Activated CD4-positive, alpha-beta memory T cell treated with anti-CD3 and anti-CD28 coated beads, Interleukin-2, amount 10 ng/mL, durations not matched to agents 7 days and 5 days (primary cell): ENCODE results near the gene FAM83D. TPM values are rescaled to one million over a fixed set of nuclear protein-coding genes. Genes with fewer than 3 reads are reported as not detected.
A peak's percentile ranks its signal among the peaks of the same experiment; 100 is the strongest.

Experiments used
- CTCF ChIA-PET: fragments of 350-600 bp; sonication (Branson Sonifier 250); formaldehyde crosslinking; loops from one replicate; lab custom pipeline; 2021; ENCODE audit warnings: antibody characterized with exemption, inconsistent platforms; lab: Charles Lee
- POLR2A ChIA-PET: fragments of 350-600 bp; sonication (Branson Sonifier 250); formaldehyde crosslinking; loops from one replicate; lab custom pipeline; 2021; ENCODE audit warnings: antibody characterized with exemption; lab: Charles Lee
- DNase-seq: peaks from one replicate; pipeline ENCODE4 v3.0.0-alpha.2; 2020
- H3K27ac Mint-ChIP-seq: one replicate; pipeline ENCODE4 v1.8.0; 2021; ENCODE audit warnings: mild to moderate bottlenecking, mixed read lengths
- H3K27me3 Mint-ChIP-seq: one replicate; pipeline ENCODE4 v1.8.0; 2021; ENCODE audit warnings: mixed read lengths
- H3K36me3 Mint-ChIP-seq: one replicate; pipeline ENCODE4 v1.8.0; 2021; ENCODE audit warnings: low read depth, mixed read lengths
- H3K4me1 Mint-ChIP-seq: one replicate; pipeline ENCODE4 v1.8.0; 2021; ENCODE audit warnings: mixed read lengths
- H3K4me3 Mint-ChIP-seq: one replicate; pipeline ENCODE4 v1.8.0; 2021; ENCODE audit warnings: mild to moderate bottlenecking, mixed read lengths
- H3K9me3 Mint-ChIP-seq: one replicate; pipeline ENCODE4 v1.8.0; 2021; ENCODE audit warnings: mixed read lengths
- total RNA-seq, 2 experiments: library from RNA; stranded (reverse); gene quantifications; one replicate each; pipeline ENCODE4 v1.2.3, GENCODE V29; 2021

FAM83D gene
- total RNA-seq, 2 experiments from 2014 or later: 18.9 to 19.9 TPM

DNA sequence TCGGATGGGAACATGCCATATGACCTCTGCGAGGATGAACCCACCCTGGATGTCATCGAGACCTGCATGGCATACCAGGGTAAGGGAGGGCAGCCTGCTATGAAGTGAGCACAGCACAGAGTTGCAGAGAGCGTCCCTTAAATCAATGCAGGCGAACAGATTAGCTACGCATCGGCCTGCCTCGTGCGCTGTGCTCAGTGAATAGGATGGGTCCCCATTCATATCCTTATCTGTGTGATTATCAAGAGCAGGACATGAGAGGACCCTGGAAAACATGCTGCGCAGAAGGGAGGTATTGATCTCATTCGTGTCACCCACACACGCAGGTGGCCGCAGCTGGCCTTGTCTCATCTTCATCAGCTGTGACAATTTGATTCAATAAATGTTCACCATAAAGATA is 25.6 kb upstream of the FAM83D start:
- CTCF ChIA-PET: interaction anchor here (0.6 kb wide), 1 partner anchor 161 kb away, joined by 3 read pairs; no protein-coding TSS in a partner anchor
- POLR2A ChIA-PET: interaction anchor here (1.0 kb wide), 1 partner anchor 26 kb away, joined by 3 read pairs; no protein-coding TSS in a partner anchor
- H3K27ac Mint-ChIP-seq: no peak overlapping the region
- peaks cover 15% of the 10 kb centered on the region for H3K4me1 Mint-ChIP-seq
- no peak overlapping the region for H3K4me3 Mint-ChIP-seq
- H3K9me3 Mint-ChIP-seq: peaks cover 7% of the 10 kb centered on the region
- peaks cover 75% of the 10 kb centered on the region for H3K36me3 Mint-ChIP-seq
- no peaks in the 10 kb centered on the region for H3K27me3 Mint-ChIP-seq
- DNase-seq: no peak

DNA sequence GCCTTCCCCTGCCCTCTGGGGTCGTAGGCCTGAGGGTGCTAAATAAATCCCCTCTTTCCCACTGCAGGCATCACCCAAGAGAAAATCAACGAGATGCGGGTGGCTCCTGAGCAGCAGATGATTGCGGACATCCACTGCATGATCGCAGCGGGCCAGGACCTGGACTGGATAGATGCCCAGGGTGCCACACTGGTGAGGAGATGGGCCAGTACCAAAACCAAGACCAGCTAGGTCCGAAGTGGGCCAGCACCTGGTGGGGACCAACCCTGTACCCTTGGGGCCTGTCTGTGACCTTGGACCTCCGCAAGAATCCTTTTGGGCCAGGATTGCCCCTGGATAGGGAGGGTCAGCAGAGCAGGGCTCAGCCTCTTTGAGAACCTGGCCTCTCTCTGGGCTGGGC is 23.6 kb upstream of the FAM83D start:
- H3K4me3 Mint-ChIP-seq: no peak overlapping the region
- H3K27ac Mint-ChIP-seq: no peak overlapping the region
- peaks cover 77% of the 10 kb centered on the region for H3K36me3 Mint-ChIP-seq
- peaks cover 10% of the 10 kb centered on the region for H3K4me1 Mint-ChIP-seq
- H3K9me3 Mint-ChIP-seq: peaks cover 7% of the 10 kb centered on the region
- DNase-seq: no peak
- no peaks in the 10 kb centered on the region for H3K27me3 Mint-ChIP-seq
- CTCF ChIA-PET: no interaction called here
- POLR2A ChIA-PET: interaction anchor here (0.9 kb wide), 1 partner anchor 32 kb away, joined by 3 read pairs; no protein-coding TSS in a partner anchor

DNA sequence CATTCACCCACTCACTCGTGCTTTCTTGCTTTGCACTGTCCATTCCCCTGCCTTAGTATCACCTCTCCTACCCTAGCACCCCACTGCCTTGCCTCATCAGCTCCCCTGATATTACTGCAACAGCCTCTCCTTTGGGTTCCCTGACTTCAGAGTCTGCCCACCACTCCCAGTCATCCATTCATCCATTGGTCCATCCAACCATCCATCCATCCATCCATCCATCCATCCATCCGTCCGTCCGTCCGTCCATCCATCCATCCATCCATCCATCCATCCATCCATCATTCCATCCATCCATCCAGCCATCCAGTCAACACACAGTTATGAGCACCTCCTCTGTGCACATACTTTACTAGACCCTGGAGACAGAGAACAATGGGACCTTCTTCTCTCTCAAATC is 22.9 kb upstream of the FAM83D start:
- no peaks in the 10 kb centered on the region for H3K27me3 Mint-ChIP-seq
- ChIA-PET POLR2A (interaction anchor here (0.9 to 1.0 kb wide), 2 partner anchors 23 to 33 kb away, joined by 3 read pairs; partner anchors contain the start of gene FAM83D), CTCF (no interaction called here)
- H3K36me3 Mint-ChIP-seq: peaks cover 77% of the 10 kb centered on the region
- H3K4me1 Mint-ChIP-seq: peaks cover 10% of the 10 kb centered on the region
- no peak for DNase-seq
- no peak overlapping the region for H3K27ac Mint-ChIP-seq
- H3K4me3 Mint-ChIP-seq: no peak overlapping the region
- peaks cover 7% of the 10 kb centered on the region for H3K9me3 Mint-ChIP-seq

DNA sequence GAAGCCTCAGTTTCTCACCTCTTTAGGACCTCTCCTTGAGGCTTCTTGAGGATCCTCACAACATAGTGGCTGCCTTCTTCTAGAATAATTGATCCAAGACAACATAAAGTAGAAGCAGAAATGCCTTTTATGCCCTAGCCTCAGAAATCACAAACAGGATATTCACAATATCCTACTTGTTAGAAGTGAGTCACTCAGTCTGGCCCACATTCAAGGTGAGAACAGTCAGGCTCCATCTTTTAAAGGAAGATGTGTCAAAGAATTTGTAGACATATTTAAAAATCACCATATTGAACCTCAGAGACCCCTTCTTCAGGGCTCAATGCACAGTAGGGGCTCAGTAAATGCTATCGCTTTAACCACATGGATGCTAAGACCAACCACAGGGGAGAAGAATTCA is 20.8 kb upstream of the FAM83D start:
- Mint-ChIP-seq H3K27me3 (no peaks in the 10 kb centered on the region), H3K27ac (peak overlapping the region; percentile 45), H3K9me3 (peaks cover 7% of the 10 kb centered on the region), H3K4me1 (peaks cover 10% of the 10 kb centered on the region), H3K4me3 (no peak overlapping the region), H3K36me3 (peaks cover 85% of the 10 kb centered on the region)
- ChIA-PET CTCF (interaction anchor here (0.6 kb wide), 1 partner anchor 358 kb away, joined by 3 read pairs; no protein-coding TSS in a partner anchor), POLR2A (interaction anchor here (1.6 to 2.2 kb wide), 2 partner anchors 18 to 21 kb away, joined by 3 to 11 read pairs; partner anchors contain the start of gene FAM83D)
- no peak for DNase-seq

DNA sequence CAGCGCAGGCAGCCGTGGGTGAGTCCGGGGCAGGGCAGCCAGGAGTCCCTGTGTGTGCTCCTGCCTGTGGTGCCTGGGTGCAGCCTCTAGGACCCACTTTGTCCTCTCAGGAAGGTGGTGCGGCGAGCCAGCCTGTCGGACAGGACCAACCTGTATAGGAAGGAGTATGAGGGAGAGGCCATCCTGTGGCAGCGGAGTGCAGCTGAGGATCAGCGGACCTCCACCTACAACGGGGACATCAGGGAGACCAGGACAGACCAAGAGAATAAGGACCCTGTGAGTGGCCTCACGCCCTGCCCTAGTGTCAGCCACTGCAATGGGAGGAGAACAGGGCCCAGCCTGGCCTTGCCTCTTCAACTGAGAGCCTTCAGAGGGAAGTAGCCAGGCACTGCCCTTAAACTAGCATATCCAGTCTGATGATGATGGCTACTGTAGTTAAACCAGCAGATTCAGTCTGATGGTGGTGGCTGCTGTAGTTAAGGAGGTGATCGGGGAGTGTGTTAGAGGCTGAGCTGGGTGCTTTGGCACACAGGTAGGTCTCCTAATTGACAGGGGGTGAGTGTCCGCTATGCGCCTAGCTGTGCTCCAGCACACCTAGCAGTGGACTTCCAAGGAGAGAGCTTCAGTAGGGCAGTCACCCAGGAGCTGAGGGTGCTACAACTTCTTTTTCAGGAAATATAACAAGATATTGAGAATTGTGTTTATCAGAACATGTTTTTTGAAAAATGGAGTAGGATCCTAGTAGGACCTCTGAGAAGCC is 18.1 kb upstream of the FAM83D start:
- Mint-ChIP-seq H3K36me3 (peaks cover 62% of the 10 kb centered on the region), H3K9me3 (peaks cover 7% of the 10 kb centered on the region), H3K4me3 (no peak overlapping the region), H3K27me3 (no peaks in the 10 kb centered on the region), H3K4me1 (peaks cover 10% of the 10 kb centered on the region), H3K27ac (no peak overlapping the region)
- POLR2A ChIA-PET: interaction anchor here (0.5 kb wide), 1 partner anchor 176 kb away, joined by 3 read pairs; no protein-coding TSS in a partner anchor
- CTCF ChIA-PET: no interaction called here
- no peak for DNase-seq

DNA sequence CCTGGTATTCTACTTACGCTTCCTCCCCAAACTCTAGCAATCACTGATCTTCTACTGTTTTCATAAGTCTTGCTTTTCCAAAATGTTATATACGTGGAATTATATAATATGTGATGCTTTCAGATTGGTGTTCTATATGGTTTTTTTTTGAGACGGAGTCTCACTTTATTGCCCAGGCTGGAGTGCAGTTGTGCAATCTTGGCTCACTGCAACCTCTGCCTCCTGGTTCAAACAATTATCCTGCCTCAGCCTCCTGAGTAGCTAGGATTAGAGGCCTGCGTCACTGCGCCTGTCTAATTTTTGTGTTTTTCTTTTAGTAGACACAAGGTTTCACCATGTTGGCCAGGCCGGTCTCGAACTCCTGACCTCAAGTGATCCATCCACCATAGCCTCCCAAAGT is 10.9 kb upstream of the FAM83D start:
- CTCF ChIA-PET: no interaction called here

DNA sequence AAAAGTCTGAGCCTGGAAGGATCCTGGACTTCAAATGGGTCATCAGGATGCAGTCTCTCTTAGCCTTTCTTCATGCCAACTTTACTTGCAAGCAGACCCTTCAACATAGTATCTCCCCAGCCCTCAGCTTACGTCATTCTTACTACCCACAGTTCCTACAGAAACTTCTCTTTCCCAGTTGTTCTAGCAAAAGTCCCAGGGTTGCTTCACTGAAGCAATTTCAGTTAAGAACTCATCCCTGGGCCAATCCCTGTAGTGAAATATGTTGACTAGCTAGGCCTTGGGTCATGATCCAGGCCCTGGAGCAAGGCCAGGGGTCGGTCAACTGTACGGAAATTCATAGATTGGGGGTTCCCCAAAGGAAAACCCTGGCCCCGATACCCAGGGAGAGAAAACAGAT is 8.6 kb upstream of the FAM83D start:
- ChIA-PET CTCF (interaction anchor here (1.2 to 1.3 kb wide), 2 partner anchors 9 to 131 kb away, joined by 3 to 4 read pairs; partner anchors contain the start of gene FAM83D), POLR2A (interaction anchor here (1.0 kb wide), 1 partner anchor 10 kb away, joined by 3 read pairs; no protein-coding TSS in a partner anchor)
- no peaks in the 10 kb centered on the region for H3K9me3 Mint-ChIP-seq
- H3K36me3 Mint-ChIP-seq: peaks cover 48% of the 10 kb centered on the region
- no peaks in the 10 kb centered on the region for H3K4me1 Mint-ChIP-seq
- no peaks in the 10 kb centered on the region for H3K27me3 Mint-ChIP-seq
- no peak overlapping the region for H3K27ac Mint-ChIP-seq
- no peak for DNase-seq
- no peak overlapping the region for H3K4me3 Mint-ChIP-seq

More for the DNA sequence above, 10.9 kb upstream of the FAM83D start:
- Mint-ChIP-seq H3K27ac (no peak overlapping the region), H3K4me1 (no peaks in the 10 kb centered on the region), H3K4me3 (no peak overlapping the region), H3K27me3 (no peaks in the 10 kb centered on the region), H3K36me3 (peaks cover 43% of the 10 kb centered on the region), H3K9me3 (no peaks in the 10 kb centered on the region)
- DNase-seq: no peak
- POLR2A ChIA-PET: no interaction called here

DNA sequence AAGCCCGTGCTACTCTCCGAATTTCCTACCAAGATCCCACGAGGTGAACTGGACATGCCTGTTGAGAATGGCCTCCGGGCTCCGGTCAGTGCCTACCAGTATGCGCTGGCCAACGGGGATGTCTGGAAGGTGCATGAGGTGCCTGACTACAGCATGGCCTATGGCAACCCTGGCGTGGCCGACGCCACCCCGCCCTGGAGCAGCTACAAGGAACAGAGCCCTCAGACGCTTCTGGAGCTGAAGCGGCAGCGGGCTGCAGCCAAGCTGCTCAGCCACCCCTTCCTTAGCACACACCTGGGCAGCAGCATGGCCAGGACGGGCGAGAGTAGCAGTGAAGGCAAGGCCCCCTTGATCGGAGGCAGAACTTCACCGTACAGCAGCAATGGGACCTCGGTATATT is 8.0 kb upstream of the FAM83D start:
- POLR2A ChIA-PET: no interaction called here
- Mint-ChIP-seq H3K4me1 (no peaks in the 10 kb centered on the region), H3K4me3 (no peak overlapping the region), H3K27me3 (no peaks in the 10 kb centered on the region), H3K9me3 (no peaks in the 10 kb centered on the region), H3K27ac (no peak overlapping the region), H3K36me3 (peaks cover 50% of the 10 kb centered on the region)
- DNase-seq: no peak
- CTCF ChIA-PET: no interaction called here

DNA sequence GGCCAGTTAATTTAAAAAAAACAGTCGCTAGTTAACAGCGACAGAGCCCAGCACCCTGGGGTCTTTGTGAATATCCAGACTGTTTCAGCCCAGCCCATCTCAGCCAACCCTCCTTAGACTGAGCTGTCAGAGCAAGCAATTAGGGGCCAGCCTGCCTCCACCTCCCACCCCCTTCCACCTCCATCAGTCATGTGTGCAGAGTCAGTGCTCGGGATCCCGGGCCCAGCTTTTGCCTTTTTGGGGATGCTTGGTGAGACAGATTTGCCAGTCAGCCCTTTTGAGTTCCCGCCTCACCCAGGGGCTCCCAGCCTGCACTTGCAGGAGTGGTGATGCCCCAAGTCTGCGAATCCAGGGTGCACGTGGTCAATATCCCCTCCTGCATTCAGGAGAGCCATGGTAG is 6.5 kb upstream of the FAM83D start:
- H3K4me3 Mint-ChIP-seq: no peak overlapping the region
- peaks cover 41% of the 10 kb centered on the region for H3K36me3 Mint-ChIP-seq
- no peaks in the 10 kb centered on the region for H3K9me3 Mint-ChIP-seq
- ChIA-PET POLR2A (interaction anchor here (1.2 kb wide), 1 partner anchor 43 kb away, joined by 3 read pairs; the partner anchor contains the start of gene DHX35), CTCF (no interaction called here)
- H3K27ac Mint-ChIP-seq: no peak overlapping the region
- DNase-seq: no peak
- H3K4me1 Mint-ChIP-seq: no peaks in the 10 kb centered on the region
- H3K27me3 Mint-ChIP-seq: no peaks in the 10 kb centered on the region

DNA sequence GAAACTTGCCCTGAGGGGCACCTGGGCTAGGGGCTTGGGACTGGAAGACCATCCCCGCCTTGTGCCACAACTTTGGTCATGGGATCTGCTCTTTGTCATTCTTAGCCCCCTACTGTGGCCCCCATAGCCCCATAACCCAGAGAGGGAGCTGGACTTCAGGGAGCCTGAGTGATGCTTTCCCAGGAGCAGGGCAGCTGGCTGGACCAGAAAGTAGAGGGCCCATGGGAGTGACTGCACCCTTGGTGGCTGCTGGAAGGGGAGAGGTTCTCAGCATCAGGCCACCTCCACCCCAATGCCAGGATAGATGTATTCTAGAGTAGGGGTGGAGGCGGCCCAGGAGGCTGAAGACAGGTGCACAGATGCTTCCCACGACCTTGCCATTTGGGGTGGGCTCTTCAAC is 5.8 kb upstream of the FAM83D start:
- Mint-ChIP-seq H3K27ac (no peak overlapping the region), H3K27me3 (no peaks in the 10 kb centered on the region), H3K4me1 (peaks cover 3% of the 10 kb centered on the region), H3K4me3 (no peak overlapping the region), H3K36me3 (peaks cover 39% of the 10 kb centered on the region), H3K9me3 (no peaks in the 10 kb centered on the region)
- POLR2A ChIA-PET: interaction anchor here (1.2 kb wide), 1 partner anchor 42 kb away, joined by 3 read pairs; the partner anchor contains the start of gene DHX35
- CTCF ChIA-PET: interaction anchor here (1.0 kb wide), 1 partner anchor 127 kb away, joined by 3 read pairs; no protein-coding TSS in a partner anchor
- DNase-seq: no peak

DNA sequence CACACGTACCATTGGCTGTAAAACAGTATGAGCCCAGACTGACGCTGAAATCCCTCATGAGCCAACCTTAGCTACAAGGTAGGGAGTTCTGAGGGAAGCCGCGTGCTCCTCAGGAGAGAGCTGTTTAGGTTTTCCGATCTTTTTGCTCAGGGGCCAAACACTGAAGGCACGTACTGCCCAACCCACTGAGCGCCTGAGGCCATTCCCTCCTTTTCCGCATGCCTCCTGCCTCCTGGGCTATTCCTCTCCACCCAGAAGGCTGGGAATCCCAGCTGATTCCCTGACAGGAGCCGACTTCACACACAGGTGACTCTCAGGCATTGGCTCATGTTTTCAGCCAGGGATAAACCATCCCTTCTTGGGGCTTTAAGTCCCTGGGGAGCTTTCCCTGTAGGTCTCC is 5.4 kb upstream of the FAM83D start:
- Mint-ChIP-seq H3K4me3 (no peak overlapping the region), H3K9me3 (no peaks in the 10 kb centered on the region), H3K27ac (no peak overlapping the region), H3K4me1 (peaks cover 6% of the 10 kb centered on the region), H3K36me3 (peaks cover 37% of the 10 kb centered on the region), H3K27me3 (no peaks in the 10 kb centered on the region)
- ChIA-PET CTCF (interaction anchor here (1.0 kb wide), 1 partner anchor 126 kb away, joined by 3 read pairs; no protein-coding TSS in a partner anchor), POLR2A (no interaction called here)
- no peak for DNase-seq

DNA sequence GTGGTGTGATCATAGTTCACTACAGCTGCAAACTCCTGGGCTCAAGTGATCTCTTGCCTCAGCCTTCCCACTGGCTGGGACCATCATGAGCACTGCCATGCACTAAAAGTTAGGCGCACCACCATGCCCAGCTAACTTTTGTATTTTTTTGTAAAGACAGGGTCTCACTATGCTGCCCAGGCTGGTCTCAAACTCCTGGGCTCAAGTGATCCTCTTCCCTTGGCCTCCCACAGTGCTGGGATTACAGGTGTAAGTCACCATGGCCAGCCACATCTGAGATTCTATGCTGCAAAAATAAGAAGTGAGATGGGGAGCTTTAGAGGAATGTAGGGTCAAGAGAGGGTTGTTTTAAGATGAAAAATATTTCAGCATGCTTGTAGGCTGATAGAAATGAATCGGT is 1.5 kb upstream of the FAM83D start:
- Mint-ChIP-seq H3K27ac (peak overlapping the region; percentile 46), H3K4me1 (peaks cover 26% of the 10 kb centered on the region), H3K9me3 (no peaks in the 10 kb centered on the region), H3K27me3 (no peaks in the 10 kb centered on the region), H3K4me3 (peak overlapping the region; percentile 5), H3K36me3 (peaks cover 30% of the 10 kb centered on the region)
- no peak for DNase-seq
- CTCF ChIA-PET: interaction anchor here (0.6 to 3.4 kb wide), 2 partner anchors 124 to 526 kb away, joined by 3 to 17 read pairs; no protein-coding TSS in a partner anchor
- POLR2A ChIA-PET: interaction anchor here (1.0 to 1.3 kb wide), 2 partner anchors 38 to 125 kb away, joined by 3 read pairs; partner anchors contain the start of gene DHX35
